ENCODE data around the gene CADPS2.

The CADPS2 gene

GRCh38 chr7:122485856-122486255, 400.4 kb downstream of the CADPS2 start:
- DNase-seq (ENCODE audit: low spot score) (no peak), ATAC-seq (ENCODE audit: low read depth) (no peak)
- H3K36me3 ChIP-seq (ENCODE audit: low read depth): no peaks in the 10 kb centered on the region
- H3K27me3 ChIP-seq (ENCODE audit: insufficient read depth, poor library complexity, severe bottlenecking): no peaks in the 10 kb centered on the region
- H3K4me3 ChIP-seq (ENCODE audit: severe bottlenecking): no peak overlapping the region
- no peak overlapping the region for H3K27ac ChIP-seq (ENCODE audit: poor library complexity, severe bottlenecking)
- no peaks in the 10 kb centered on the region for H3K9me3 ChIP-seq (ENCODE audit: severe bottlenecking)
- TF ChIP-seq CTCF (IDR thresholded peaks at IDR 0.05; ENCODE audit: poor library complexity, severe bottlenecking): no peak
- H3K4me1 ChIP-seq (ENCODE audit: insufficient read depth, poor library complexity, severe bottlenecking): no peaks in the 10 kb centered on the region

DNA sequence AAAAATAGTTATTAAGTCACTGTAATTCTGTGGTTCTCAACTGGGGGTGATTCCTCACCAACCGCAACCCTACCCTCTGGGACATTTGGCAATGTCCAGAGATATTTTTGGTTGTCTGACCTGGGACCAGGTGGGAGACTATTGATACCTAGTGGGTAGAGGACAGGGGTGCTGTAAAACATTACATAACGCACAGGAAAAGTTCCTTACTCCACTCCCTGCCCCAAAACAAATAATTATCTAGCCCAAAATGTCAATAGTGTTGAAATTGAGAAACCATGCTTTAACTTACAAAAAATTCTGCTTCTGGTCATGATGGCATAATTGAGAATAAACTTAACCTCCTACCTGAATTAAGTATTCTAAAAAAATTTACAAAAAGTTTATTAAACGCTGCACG, 404.0 kb downstream of the CADPS2 start:
- no peak for DNase-seq (ENCODE audit: low spot score)
- TF ChIP-seq CTCF (IDR thresholded peaks at IDR 0.05; ENCODE audit: poor library complexity, severe bottlenecking): no peak
- Histone ChIP-seq H3K9me3 (ENCODE audit: severe bottlenecking) (no peaks in the 10 kb centered on the region), H3K27me3 (ENCODE audit: insufficient read depth, poor library complexity, severe bottlenecking) (no peaks in the 10 kb centered on the region), H3K27ac (ENCODE audit: poor library complexity, severe bottlenecking) (no peak overlapping the region), H3K36me3 (ENCODE audit: low read depth) (no peaks in the 10 kb centered on the region), H3K4me3 (ENCODE audit: severe bottlenecking) (no peak overlapping the region), H3K4me1 (ENCODE audit: insufficient read depth, poor library complexity, severe bottlenecking) (no peaks in the 10 kb centered on the region)
- ATAC-seq (ENCODE audit: low read depth): no peak

GRCh38 chr7:122470859-122471258, 415.4 kb downstream of the CADPS2 start:
- no peak for TF ChIP-seq CTCF (IDR thresholded peaks at IDR 0.05; ENCODE audit: poor library complexity, severe bottlenecking)
- H3K27me3 ChIP-seq (ENCODE audit: insufficient read depth, poor library complexity, severe bottlenecking): no peaks in the 10 kb centered on the region
- H3K4me1 ChIP-seq (ENCODE audit: insufficient read depth, poor library complexity, severe bottlenecking): no peaks in the 10 kb centered on the region
- no peaks in the 10 kb centered on the region for H3K9me3 ChIP-seq (ENCODE audit: severe bottlenecking)
- ATAC-seq (ENCODE audit: low read depth) (no peak), DNase-seq (ENCODE audit: low spot score) (no peak)
- no peak overlapping the region for H3K4me3 ChIP-seq (ENCODE audit: severe bottlenecking)
- H3K27ac ChIP-seq (ENCODE audit: poor library complexity, severe bottlenecking): no peak overlapping the region
- no peaks in the 10 kb centered on the region for H3K36me3 ChIP-seq (ENCODE audit: low read depth)

DNA sequence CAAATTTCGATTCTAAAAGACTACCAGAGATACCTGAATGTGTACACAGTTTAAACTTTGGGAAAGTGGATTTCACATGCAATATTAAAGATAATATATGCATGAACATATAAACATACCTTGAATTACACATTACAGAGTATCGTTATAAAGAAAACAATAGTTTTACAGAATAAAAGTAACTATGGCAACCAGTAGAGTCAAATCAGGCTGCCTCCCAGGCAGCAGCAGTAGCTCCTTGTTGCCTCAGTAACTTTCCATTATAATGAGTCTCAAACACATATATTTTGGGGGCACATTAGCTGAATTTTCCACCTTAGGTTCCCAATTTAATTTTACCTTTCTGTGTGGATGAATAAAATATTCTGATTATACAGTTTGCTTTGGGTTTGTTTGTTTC, 417.3 kb downstream of the CADPS2 start:
- ATAC-seq (ENCODE audit: low read depth) (no peak), DNase-seq (ENCODE audit: low spot score) (no peak)
- no peaks in the 10 kb centered on the region for H3K36me3 ChIP-seq (ENCODE audit: low read depth)
- H3K4me3 ChIP-seq (ENCODE audit: severe bottlenecking): no peak overlapping the region
- no peak overlapping the region for H3K27ac ChIP-seq (ENCODE audit: poor library complexity, severe bottlenecking)
- TF ChIP-seq CTCF (IDR thresholded peaks at IDR 0.05; ENCODE audit: poor library complexity, severe bottlenecking): no peak
- no peaks in the 10 kb centered on the region for H3K4me1 ChIP-seq (ENCODE audit: insufficient read depth, poor library complexity, severe bottlenecking)
- no peaks in the 10 kb centered on the region for H3K9me3 ChIP-seq (ENCODE audit: severe bottlenecking)
- H3K27me3 ChIP-seq (ENCODE audit: insufficient read depth, poor library complexity, severe bottlenecking): no peaks in the 10 kb centered on the region

GRCh38 chr7:122467661-122468449, 418.4 kb downstream of the CADPS2 start:
- no peaks in the 10 kb centered on the region for H3K9me3 ChIP-seq (ENCODE audit: severe bottlenecking)
- no peaks in the 10 kb centered on the region for H3K27me3 ChIP-seq (ENCODE audit: insufficient read depth, poor library complexity, severe bottlenecking)
- no peak for ATAC-seq (ENCODE audit: low read depth)
- no peaks in the 10 kb centered on the region for H3K4me1 ChIP-seq (ENCODE audit: insufficient read depth, poor library complexity, severe bottlenecking)
- no peaks in the 10 kb centered on the region for H3K36me3 ChIP-seq (ENCODE audit: low read depth)
- H3K4me3 ChIP-seq (ENCODE audit: severe bottlenecking): no peak overlapping the region
- no peak for DNase-seq (ENCODE audit: low spot score)
- no peak for TF ChIP-seq CTCF (IDR thresholded peaks at IDR 0.05; ENCODE audit: poor library complexity, severe bottlenecking)
- H3K27ac ChIP-seq (ENCODE audit: poor library complexity, severe bottlenecking): no peak overlapping the region
